GM23338 (cell line): ENCODE data around the gene UFD1. TPM values are rescaled to one million over a fixed set of nuclear protein-coding genes. Genes with fewer than 3 reads are reported as not detected.

Source experiments
- ATAC-seq: fragments of 200-7000 bp; cut with Tn5 transposase; 3 replicates; pipeline ENCODE4 v1.9.1; 2020
- DNase-seq: peaks from one replicate; pipeline ENCODE4 v3.0.0-alpha.2; 2015; ENCODE audit warnings: low spot score
- H2AFZ ChIP-seq: fragments of 200-600 bp; sonication (generic); 2 replicates; pipeline ENCODE4 v1.8.0; 2016; ENCODE audit warnings: antibody characterized with exemption, mild to moderate bottlenecking, moderate library complexity
- H3F3A ChIP-seq: fragments of 200-600 bp; sonication (generic); replicated peaks from 2 replicates; pipeline ENCODE4 v1.8.0; 2017; ENCODE audit warnings: antibody characterized with exemption, mixed run types, low read depth
- H3K27ac ChIP-seq: fragments of 200-600 bp; sonication (generic); 2 replicates; pipeline ENCODE4 v1.6.1; 2016; ENCODE audit warnings: low read depth
- H3K27me3 ChIP-seq: fragments of 200-600 bp; sonication (generic); 2 replicates; pipeline ENCODE4 v1.8.0; 2016; ENCODE audit warnings: mild to moderate bottlenecking, mixed run types, moderate library complexity; ENCODE audit not compliant: insufficient read depth
- H3K36me3 ChIP-seq: fragments of 200-600 bp; sonication (generic); 2 replicates; pipeline ENCODE4 v1.8.0; 2016; ENCODE audit warnings: mild to moderate bottlenecking; ENCODE audit not compliant: insufficient read depth
- H3K4me1 ChIP-seq: fragments of 200-600 bp; sonication (generic); 2 replicates; pipeline ENCODE4 v1.8.0; 2016; ENCODE audit warnings: mild to moderate bottlenecking, moderate library complexity; ENCODE audit not compliant: insufficient read depth
- H3K4me2 ChIP-seq: fragments of 200-600 bp; sonication (generic); 2 replicates; pipeline ENCODE4 v1.7.1; 2017; ENCODE audit warnings: mixed run types
- H3K4me3 ChIP-seq: fragments of 200-600 bp; sonication (generic); 2 replicates; pipeline ENCODE4 v1.6.1; 2016; ENCODE audit warnings: mixed run types
- H3K79me2 ChIP-seq: fragments of 200-600 bp; sonication (generic); replicated peaks from 2 replicates; pipeline ENCODE4 v1.8.0; 2017; ENCODE audit warnings: mild to moderate bottlenecking; ENCODE audit not compliant: insufficient read depth
- H3K9me2 ChIP-seq: fragments of 200-600 bp; sonication (generic); 2 replicates; pipeline ENCODE4 v1.8.0; 2017; ENCODE audit not compliant: insufficient read depth
- H4K20me1 ChIP-seq: fragments of 200-600 bp; sonication (generic); replicated peaks from 2 replicates; pipeline ENCODE4 v1.8.0; 2017; ENCODE audit warnings: mild to moderate bottlenecking; ENCODE audit not compliant: insufficient read depth
- H3K27ac Mint-ChIP-seq: 2 replicates; pipeline ENCODE4 v1.8.0; 2020; ENCODE audit warnings: inconsistent platforms, mild to moderate bottlenecking, moderate library complexity, mixed read lengths
- H3K27me3 Mint-ChIP-seq: 3 replicates; pipeline ENCODE4 v1.8.0; 2022; ENCODE audit warnings: low read depth, mild to moderate bottlenecking, moderate library complexity, mixed read lengths, inconsistent platforms; ENCODE audit not compliant: insufficient read depth, poor library complexity
- H3K36me3 Mint-ChIP-seq: 3 replicates; pipeline ENCODE4 v1.8.0; 2021; ENCODE audit warnings: low read depth, mild to moderate bottlenecking, inconsistent platforms, moderate library complexity, mixed read lengths
- H3K4me1 Mint-ChIP-seq: 3 replicates; pipeline ENCODE4 v1.8.0; 2020; ENCODE audit warnings: mild to moderate bottlenecking, inconsistent platforms, mixed read lengths
- H3K4me3 Mint-ChIP-seq: 3 replicates; pipeline ENCODE4 v1.8.0; 2021; ENCODE audit warnings: moderate library complexity, mild to moderate bottlenecking, inconsistent platforms, mixed read lengths
- H3K9me3 Mint-ChIP-seq: 3 replicates; pipeline ENCODE4 v1.8.0; 2020; ENCODE audit warnings: moderate library complexity, mild to moderate bottlenecking, inconsistent platforms, mixed read lengths
- CREB1 ChIP-seq: fragments of 250-450 bp; sonication (Bioruptor Pico); IDR thresholded peaks from 2 replicates; pipeline ENCODE4 v1.5.0; 2020; ENCODE audit warnings: low read depth, mild to moderate bottlenecking, moderate library complexity
- ETS1 ChIP-seq: IDR thresholded peaks from 2 replicates; pipeline ENCODE4 v1.6.1; 2016; ENCODE audit warnings: antibody characterized with exemption
- EZH2phosphoT487 ChIP-seq: fragments of 200-600 bp; sonication (generic); IDR thresholded peaks from one replicate; pipeline ENCODE4 v1.8.1; 2018; ENCODE audit warnings: antibody characterized with exemption; ENCODE audit not compliant: unreplicated experiment
- REST ChIP-seq: IDR thresholded peaks from one replicate; pipeline ENCODE4 v1.6.1; 2018; ENCODE audit warnings: antibody characterized with exemption; ENCODE audit not compliant: unreplicated experiment
- STAT1 ChIP-seq: IDR thresholded peaks from one replicate; pipeline ENCODE4 v1.6.1; 2016; ENCODE audit warnings: antibody characterized with exemption; ENCODE audit not compliant: unreplicated experiment
- ZNF114 ChIP-seq: fragments of 250-450 bp; sonication (Bioruptor Pico); IDR thresholded peaks from 2 replicates; pipeline ENCODE4 v1.5.0; 2020; ENCODE audit warnings: mild to moderate bottlenecking, moderate library complexity
- ZNF331 ChIP-seq: fragments of 250-450 bp; sonication (Bioruptor Pico); IDR thresholded peaks from 2 replicates; pipeline ENCODE4 v1.5.0; 2020; ENCODE audit warnings: low read depth, mild to moderate bottlenecking, moderate library complexity
- polyA plus RNA-seq: library from polyadenylated mRNA; unstranded; fragments of >200 nt; fragmentation: Nextera tagmentation; extraction: Ambion mirVana; gene quantifications from 2 replicates; pipeline ENCODE4 v1.2.1, GENCODE V29; 2016
- total RNA-seq: library from RNA; depleted of rRNA; stranded (reverse); fragments of >200 nt; shearing (Covaris generic); gene quantifications from 2 replicates; pipeline ENCODE4 v1.2.3, GENCODE V29; 2014

UFD1 gene
- total and polyA plus RNA-seq, 2 experiments from 2014 or later, result 53.5 to 93.8 TPM

GRCh38 chr22:19443544-19444211, 35.3 kb downstream of the UFD1 start:
- no peaks in the 10 kb centered on the region for H3F3A ChIP-seq
- H3K4me3 ChIP-seq, result no peak overlapping the region
- Mint-ChIP-seq H3K27me3 (peaks cover 17% of the 10 kb centered on the region), H3K4me3 (no peak overlapping the region), H3K27ac (no peak overlapping the region), H3K9me3 (no peaks in the 10 kb centered on the region; the same call in 2 of the 3 replicates), H3K4me1 (peaks cover 16% of the 10 kb centered on the region), H3K36me3 (peaks cover 31% of the 10 kb centered on the region)
- ATAC-seq (no peak), DNase-seq (no peak)
- no peak overlapping the region for H2AFZ ChIP-seq
- H3K79me2 ChIP-seq, result peaks cover 48% of the 10 kb centered on the region
- no peak overlapping the region for H3K4me2 ChIP-seq
- peaks cover 59% of the 10 kb centered on the region for H4K20me1 ChIP-seq
- H3K27me3 ChIP-seq, result peaks cover 8% of the 10 kb centered on the region
- no peaks in the 10 kb centered on the region for H3K9me2 ChIP-seq
- no peak for TF ChIP-seq ZNF114 (CRISPR knock-in tag)
- no peaks in the 10 kb centered on the region; the same call in 1 of the 2 replicates for H3K36me3 ChIP-seq
- peaks cover 10% of the 10 kb centered on the region; the same call in 1 of the 2 replicates for H3K4me1 ChIP-seq
- no peak overlapping the region for H3K27ac ChIP-seq

- Mint-ChIP-seq H3K36me3 (peaks cover 27% of the 10 kb centered on the region), H3K27me3 (peaks cover 14% of the 10 kb centered on the region), H3K4me3 (no peak overlapping the region), H3K9me3 (no peaks in the 10 kb centered on the region; the same call in 2 of the 3 replicates), H3K4me1 (peaks cover 9% of the 10 kb centered on the region), H3K27ac (no peak overlapping the region)
- peaks cover 48% of the 10 kb centered on the region for H3K79me2 ChIP-seq
- no peaks in the 10 kb centered on the region; the same call in 1 of the 2 replicates for H3K36me3 ChIP-seq
- peaks cover 6% of the 10 kb centered on the region; the same call in 1 of the 2 replicates for H3K4me1 ChIP-seq
- H3K27ac ChIP-seq, result no peak overlapping the region
- DNase-seq (no peak), ATAC-seq (no peak)
- no peak overlapping the region for H2AFZ ChIP-seq
- no peak overlapping the region for H3K4me3 ChIP-seq
- peaks cover 8% of the 10 kb centered on the region for H3K27me3 ChIP-seq
- peaks cover 59% of the 10 kb centered on the region for H4K20me1 ChIP-seq
- no peaks in the 10 kb centered on the region for H3K9me2 ChIP-seq
- TF ChIP-seq ZNF331 (CRISPR knock-in tag) (no peak), CREB1 (CRISPR knock-in tag) (no peak), ETS1 (no peak), ZNF114 (CRISPR knock-in tag) (no peak), REST (no peak), STAT1 (no peak), EZH2phosphoT487 (no peak)
- no peak overlapping the region for H3K4me2 ChIP-seq
- no peaks in the 10 kb centered on the region for H3F3A ChIP-seq
These were observed 36.8 kb downstream of the UFD1 start for GRCh38 chr22:19442166-19442565.
